G401 (cell line): ENCODE results near the gene SLC16A7. TPM values are rescaled to one million over a fixed set of nuclear protein-coding genes. Genes with fewer than 3 reads are reported as not detected.
"Not testable (repeated sequence)": the region's sequence is repeated elsewhere in the genome, so short reads cannot be mapped to it uniquely, and the experiment has no call there.

Source experiments
- DNase-seq: peaks from one replicate; pipeline ENCODE4 v3.0.0-alpha.2; 2015; ENCODE audit warnings: low spot score
- in situ Hi-C: cut with HindIII; loops from 2 replicates; pipeline ENCODE4 v1.10.0; 2016; ENCODE audit warnings: low sequenced_read_pairs, mixed read lengths
- total RNA-seq: library from RNA; depleted of rRNA; stranded (reverse); fragments of >200 nt; shearing (Covaris generic); gene quantifications from 2 replicates; pipeline ENCODE4 v1.2.3, GENCODE V29; 2014; rRNA removed

The SLC16A7 gene, protein sequence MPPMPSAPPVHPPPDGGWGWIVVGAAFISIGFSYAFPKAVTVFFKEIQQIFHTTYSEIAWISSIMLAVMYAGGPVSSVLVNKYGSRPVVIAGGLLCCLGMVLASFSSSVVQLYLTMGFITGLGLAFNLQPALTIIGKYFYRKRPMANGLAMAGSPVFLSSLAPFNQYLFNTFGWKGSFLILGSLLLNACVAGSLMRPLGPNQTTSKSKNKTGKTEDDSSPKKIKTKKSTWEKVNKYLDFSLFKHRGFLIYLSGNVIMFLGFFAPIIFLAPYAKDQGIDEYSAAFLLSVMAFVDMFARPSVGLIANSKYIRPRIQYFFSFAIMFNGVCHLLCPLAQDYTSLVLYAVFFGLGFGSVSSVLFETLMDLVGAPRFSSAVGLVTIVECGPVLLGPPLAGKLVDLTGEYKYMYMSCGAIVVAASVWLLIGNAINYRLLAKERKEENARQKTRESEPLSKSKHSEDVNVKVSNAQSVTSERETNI
- not detected in 2 replicates for total RNA-seq

- peak; percentile 82 for DNase-seq
- in situ Hi-C loops, result no loop called here
Measured at GRCh38 chr12:59595883-59596540, at the start of gene SLC16A7. Gene SLC16A7, plus strand, starts transcription at chr12:59596029. Its CDS starts 108,773 bp downstream, at chr12:59704802.

- in situ Hi-C loops, result no loop called here
Measured at GRCh38 chr12:59548930-59549329, 46.9 kb upstream of the SLC16A7 start.

DNA sequence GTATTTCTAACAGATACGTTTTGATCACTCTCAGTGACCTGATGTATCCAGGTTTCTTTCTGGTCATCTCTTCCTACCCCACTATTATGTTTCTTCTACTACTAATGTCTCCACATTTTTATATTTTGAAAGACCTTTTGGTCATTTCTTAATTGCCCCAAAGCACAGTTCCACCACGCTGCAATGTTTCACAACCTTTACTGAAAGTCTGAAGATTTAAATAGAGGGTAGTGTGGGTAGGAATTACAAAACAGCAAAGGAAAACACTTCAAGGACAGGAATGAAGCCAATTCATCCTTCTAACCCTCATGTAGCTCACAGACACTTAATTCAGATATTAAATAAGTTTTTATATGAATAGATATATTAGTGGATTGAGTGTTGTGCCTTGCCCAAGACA, 36.1 kb upstream of the SLC16A7 start:
- DNase-seq, result no peak

More at GRCh38 chr12:59548930-59549329, 46.9 kb upstream of the SLC16A7 start:
- DNase-seq, result no peak

GRCh38 chr12:59570145-59570544, 25.7 kb upstream of the SLC16A7 start:
- in situ Hi-C loops, result no loop called here
- DNase-seq, result no peak

More for the DNA sequence above, 36.1 kb upstream of the SLC16A7 start:
- in situ Hi-C loops, result no loop called here

GRCh38 chr12:59574406-59574805, 21.4 kb upstream of the SLC16A7 start:
- no peak for DNase-seq
- in situ Hi-C loops, result no loop called here

DNA sequence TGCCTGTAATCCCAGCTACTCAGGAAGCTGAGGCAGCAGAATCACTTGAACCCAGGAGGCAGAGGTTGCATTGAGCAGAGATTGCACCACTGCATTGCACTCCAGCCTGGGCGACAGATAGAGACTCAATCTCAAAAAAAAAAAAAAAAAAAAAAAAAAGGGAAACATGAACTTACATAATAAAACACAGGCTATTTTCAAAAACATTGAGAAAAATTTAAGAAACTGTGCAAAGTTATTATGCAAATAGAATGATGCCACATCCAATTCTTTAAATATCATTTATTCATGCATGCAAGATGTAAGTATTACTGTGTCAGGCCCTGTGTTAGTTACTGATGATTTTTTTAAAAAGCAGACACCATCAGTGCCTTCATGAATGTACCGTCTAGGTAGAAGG, 20.0 kb upstream of the SLC16A7 start:
- in situ Hi-C loops, result no loop called here
- DNase-seq, result no peak

DNA sequence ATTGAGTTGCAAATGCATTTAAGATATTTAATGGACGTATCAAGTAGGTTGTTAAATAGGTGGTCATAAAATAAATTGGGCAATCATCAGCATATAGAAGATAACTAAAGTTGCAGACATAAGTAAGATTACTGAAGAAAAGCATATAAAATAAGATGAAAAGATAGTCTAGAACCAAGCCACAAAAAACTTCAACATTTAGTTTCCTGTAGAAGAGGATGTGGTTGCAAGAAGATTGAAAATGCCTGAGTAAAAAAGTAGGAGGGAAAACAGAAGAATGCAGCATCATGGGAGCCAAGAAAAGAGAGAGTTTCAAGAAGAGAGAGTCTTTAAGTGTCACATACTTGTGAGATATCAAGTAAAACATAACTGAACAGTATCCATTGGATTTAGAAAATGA, 17.6 kb upstream of the SLC16A7 start:
- DNase-seq, result no peak
- in situ Hi-C loops, result no loop called here

GRCh38 chr12:59579631-59580030, 16.2 kb upstream of the SLC16A7 start:
- DNase-seq, result no peak
- in situ Hi-C loops, result no loop called here

DNA sequence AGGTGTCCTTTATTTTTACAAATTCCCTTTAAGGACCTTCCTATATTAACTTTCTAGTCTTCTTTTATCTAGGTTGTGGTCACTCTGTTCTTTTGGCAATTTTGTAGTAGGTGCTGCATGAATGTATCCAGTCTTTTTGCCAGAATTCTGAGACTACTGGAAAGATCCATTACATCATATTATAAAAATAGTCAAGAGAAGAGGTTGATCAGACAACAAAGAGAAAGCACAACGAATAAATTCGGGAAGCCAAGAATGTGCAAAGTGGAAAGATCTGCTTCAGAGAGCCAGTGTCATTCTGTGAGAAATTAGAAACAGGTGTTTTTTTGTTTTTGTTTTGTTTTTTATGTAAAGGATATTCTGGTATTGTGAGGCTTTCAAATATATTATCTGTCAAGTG, 15.8 kb upstream of the SLC16A7 start:
- in situ Hi-C loops, result no loop called here
- DNase-seq, result no peak

GRCh38 chr12:59583003-59583712, 12.7 kb upstream of the SLC16A7 start:
- no peak for DNase-seq
- in situ Hi-C loops, result no loop called here

GRCh38 chr12:59587710-59588109, 8.1 kb upstream of the SLC16A7 start:
- DNase-seq, result no peak
- in situ Hi-C loops, result no loop called here

DNA sequence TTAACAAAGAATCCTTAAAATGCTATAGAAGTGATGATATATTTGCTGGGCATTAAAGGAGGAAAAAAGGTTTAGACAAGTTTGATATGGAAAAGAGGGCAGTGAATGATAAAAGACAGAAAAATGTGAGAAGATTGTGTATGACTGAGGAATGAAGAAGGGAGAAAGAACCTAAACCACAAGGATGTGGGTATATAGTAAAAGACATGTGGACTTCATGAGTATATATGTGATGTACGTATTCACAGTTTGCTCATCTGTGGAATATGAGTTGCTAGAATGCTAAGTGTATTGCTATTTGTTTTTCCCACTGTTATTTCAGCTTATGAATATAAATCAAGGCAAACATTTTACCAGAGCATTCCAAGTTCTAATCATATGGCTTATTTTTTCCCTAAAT, 2.1 kb upstream of the SLC16A7 start:
- in situ Hi-C loops, result no loop called here

DNA sequence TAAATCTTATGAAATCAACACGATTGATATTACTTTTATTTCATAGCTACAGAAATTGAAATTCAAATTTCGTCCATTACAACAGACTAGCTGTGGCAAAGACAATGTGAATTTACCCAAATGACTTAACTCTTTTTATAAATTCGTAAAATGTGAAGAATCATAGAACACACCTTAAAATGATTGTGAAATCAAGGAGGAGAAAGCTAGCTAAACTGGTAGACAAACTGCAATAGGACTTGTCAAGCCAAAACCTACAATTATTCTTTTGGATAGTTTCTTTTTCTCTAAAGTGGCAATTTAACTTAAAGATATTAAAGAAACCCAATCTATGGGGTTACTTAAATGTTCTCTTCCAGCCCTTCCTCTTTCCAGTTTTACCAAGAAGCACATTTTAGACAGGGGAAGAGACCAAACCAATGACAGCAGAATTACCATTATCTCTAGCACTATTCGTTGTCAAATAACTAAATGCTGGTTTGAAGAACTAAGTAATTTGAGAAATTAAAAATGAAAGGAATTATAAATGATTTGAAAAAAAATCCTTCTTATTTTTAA, 807 bp upstream of the SLC16A7 start:
- in situ Hi-C loops, result no loop called here
- no peak for DNase-seq

More for the DNA sequence above, 2.1 kb upstream of the SLC16A7 start:
- no peak for DNase-seq

DNA sequence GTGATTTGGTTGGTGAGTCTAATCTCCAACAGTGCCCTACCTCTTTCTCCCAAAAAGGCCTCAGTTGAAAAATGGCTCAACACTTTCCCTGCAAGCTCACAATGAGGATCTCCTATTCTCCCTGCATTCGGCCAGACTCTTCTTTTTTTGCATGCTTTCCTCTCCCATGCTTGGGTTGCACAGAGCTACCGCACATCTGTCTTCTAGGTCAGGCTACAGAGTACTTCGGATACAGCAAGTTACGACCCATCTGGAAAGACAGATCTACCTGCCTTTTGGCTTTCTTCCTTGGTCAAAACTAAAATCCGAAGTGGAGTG, 305 bp upstream of the SLC16A7 start:
- in situ Hi-C loops, result no loop called here
- DNase-seq, result no peak

DNA sequence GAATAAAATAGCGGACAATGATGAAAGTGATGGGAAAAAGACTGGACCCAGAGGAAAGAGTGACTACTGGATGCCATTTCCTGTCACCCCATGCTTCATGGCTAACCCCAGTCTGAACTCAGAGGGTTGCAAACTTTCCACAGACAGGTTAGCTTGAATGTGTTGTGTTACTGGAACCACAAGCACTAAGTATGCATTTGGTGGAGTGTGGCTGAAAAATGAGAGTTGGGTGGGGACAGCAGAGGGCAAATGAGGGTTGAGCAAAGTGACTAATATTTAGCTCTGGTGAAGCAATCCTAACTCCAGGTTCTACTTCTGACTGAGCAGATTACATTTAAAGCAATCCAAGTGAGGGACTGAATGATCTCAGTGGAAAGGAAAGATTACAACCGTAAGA, 1.6 kb downstream of the SLC16A7 start:
- in situ Hi-C loops, result no loop called here
- DNase-seq, result peak; percentile 52

- in situ Hi-C loops, result no loop called here
- DNase-seq, result no peak
Measured at GRCh38 chr12:59600171-59600570, 4.3 kb downstream of the SLC16A7 start.

DNA sequence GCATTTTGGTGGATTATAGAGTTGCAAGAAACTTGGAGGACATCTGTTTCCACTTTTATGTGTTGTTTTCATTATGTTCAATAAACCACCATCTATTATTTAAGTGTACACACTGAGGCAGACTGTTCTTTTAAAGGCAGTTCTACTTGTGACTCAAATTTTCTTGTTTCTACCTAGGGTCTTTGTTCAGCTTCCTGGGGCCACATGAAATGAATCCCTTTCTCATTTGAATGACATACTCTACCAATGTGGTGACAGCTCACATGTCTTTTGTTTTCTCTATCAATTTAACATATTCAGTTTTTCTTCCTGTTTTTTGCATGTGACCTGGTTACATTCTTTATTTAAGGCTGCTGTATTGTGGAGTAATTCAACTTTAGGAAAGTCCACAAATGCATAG, 7.9 kb downstream of the SLC16A7 start:
- in situ Hi-C loops, result no loop called here
- DNase-seq, result no peak

- DNase-seq, in situ Hi-C loops: not testable (repeated sequence)
Measured at GRCh38 chr12:59612823-59613434, 17.1 kb downstream of the SLC16A7 start.
